Smooth muscle cell (in vitro differentiated cells): ENCODE data around the gene POPDC2. TPM values are rescaled to one million over a fixed set of nuclear protein-coding genes. Genes with fewer than 3 reads are reported as not detected.
A peak's percentile ranks its signal among the peaks of the same experiment; 100 is the strongest.

Source experiments
- DNase-seq: peaks from one replicate; lab custom pipeline; 2025; ENCODE audit not compliant: unreplicated experiment; lab: John Stamatoyannopoulos, UW
- H2AFZ ChIP-seq: fragments of 200-600 bp; sonication (generic); 2 replicates; pipeline ENCODE4 v1.6.0; 2016; ENCODE audit warnings: antibody characterized with exemption, low read depth, mild to moderate bottlenecking
- H3F3A ChIP-seq: fragments of 200-600 bp; sonication (generic); 2 replicates; pipeline ENCODE4 v1.6.0; 2017; ENCODE audit warnings: antibody characterized with exemption, low read depth
- H3K27ac ChIP-seq: fragments of 200-600 bp; sonication (generic); 2 replicates; pipeline ENCODE4 v1.5.1; 2016; ENCODE audit warnings: low read depth, mild to moderate bottlenecking
- H3K27me3 ChIP-seq: fragments of 200-600 bp; sonication (generic); 2 replicates; pipeline ENCODE4 v1.6.1; 2016; ENCODE audit warnings: low read depth, mild to moderate bottlenecking
- H3K36me3 ChIP-seq: fragments of 200-600 bp; sonication (generic); 2 replicates; pipeline ENCODE4 v1.5.1; 2016; ENCODE audit warnings: low read depth
- H3K4me1 ChIP-seq: fragments of 200-600 bp; sonication (generic); 2 replicates; pipeline ENCODE4 v1.5.1; 2016; ENCODE audit warnings: low read depth
- H3K4me2 ChIP-seq: fragments of 200-600 bp; sonication (generic); 2 replicates; pipeline ENCODE4 v1.6.0; 2016; ENCODE audit warnings: mild to moderate bottlenecking
- H3K4me3 ChIP-seq: fragments of 200-600 bp; sonication (generic); 2 replicates; pipeline ENCODE4 v1.5.1; 2016; ENCODE audit warnings: mild to moderate bottlenecking
- H3K79me2 ChIP-seq: fragments of 200-600 bp; sonication (generic); 2 replicates; pipeline ENCODE4 v1.6.0; 2016; ENCODE audit warnings: low read depth, mild to moderate bottlenecking
- H3K9ac ChIP-seq: fragments of 200-600 bp; sonication (generic); 2 replicates; pipeline ENCODE4 v1.6.0; 2016; ENCODE audit warnings: low read depth
- H3K9me3 ChIP-seq: fragments of 200-600 bp; sonication (generic); replicated peaks from 2 replicates; pipeline ENCODE4 v1.5.1; 2016; ENCODE audit warnings: low read depth
- H4K20me1 ChIP-seq: fragments of 200-600 bp; sonication (generic); 2 replicates; pipeline ENCODE4 v1.6.0; 2016; ENCODE audit warnings: low read depth
- CTCF ChIP-seq: fragments of 200-600 bp; sonication (generic); IDR thresholded peaks from 2 replicates; pipeline ENCODE4 v1.5.1; 2017; ENCODE audit warnings: borderline replicate concordance, mild to moderate bottlenecking, antibody characterized with exemption; ENCODE audit not compliant: insufficient read depth, poor library complexity, severe bottlenecking
- WGBS: methylation state at CpG from one replicate; pipeline ENCODE4 v1.1.7; 2016; ENCODE audit warnings: low lambda C conversion rate; 5-methylcytosine and 5-hydroxymethylcytosine counted together
- polyA plus RNA-seq: library from polyadenylated mRNA; unstranded; fragments of >200 nt; fragmentation: Nextera tagmentation; extraction: Ambion mirVana; gene quantifications from 2 replicates; pipeline ENCODE4 v1.2.1, GENCODE V29; 2016
- total RNA-seq: library from RNA; depleted of rRNA; stranded (reverse); fragments of >200 nt; gene quantifications from 2 replicates; pipeline ENCODE4 v1.2.3, GENCODE V29; 2014

Gene POPDC2
- total and polyA plus RNA-seq, 2 experiments from 2014 or later, result 0.94 to 1.2 TPM

DNA sequence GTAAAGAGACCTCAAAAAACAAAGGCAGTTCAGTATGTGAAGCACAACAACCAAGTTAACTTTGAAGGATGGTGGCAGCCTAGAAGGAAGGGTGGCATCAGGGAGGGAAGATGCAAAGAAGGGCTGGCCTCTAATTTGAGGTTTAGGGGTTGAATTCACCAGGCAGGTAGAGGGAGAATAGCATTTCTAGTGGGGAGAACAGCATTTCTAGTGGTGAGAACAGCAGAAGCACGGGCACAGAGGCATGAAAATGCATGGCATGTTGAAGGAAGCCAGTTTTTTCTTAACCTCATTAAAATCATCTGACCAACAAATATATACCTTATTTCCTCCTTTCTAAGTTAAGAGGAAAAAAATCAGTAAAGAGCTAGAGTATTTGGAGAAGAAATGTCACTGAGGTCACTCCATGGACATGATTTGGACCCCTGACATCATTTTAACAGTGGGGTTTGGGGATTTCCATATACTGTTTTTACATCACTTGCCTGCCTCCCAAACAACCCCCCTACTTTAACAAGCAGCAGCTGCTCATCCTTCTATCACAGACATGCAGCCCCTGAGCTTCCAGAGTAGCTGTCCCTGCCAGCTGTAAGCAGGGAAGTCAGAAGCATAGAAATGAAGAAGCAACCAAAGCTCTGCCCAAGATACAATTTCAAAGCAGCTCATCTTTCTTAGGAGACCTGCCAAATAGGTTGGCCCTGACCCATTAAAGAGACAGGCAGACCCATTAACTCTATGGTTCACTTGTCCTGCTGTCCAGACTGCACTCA lies 2.4 kb upstream of the POPDC2 start:
- Histone ChIP-seq H3K27ac (peak overlapping the region; percentile 81), H3K79me2 (no peaks in the 10 kb centered on the region), H4K20me1 (no peaks in the 10 kb centered on the region), H3K4me2 (no peak overlapping the region), H3K4me1 (no peaks in the 10 kb centered on the region), H3K9ac (no peak overlapping the region), H3K27me3 (no peaks in the 10 kb centered on the region), H3F3A (no peaks in the 10 kb centered on the region), H3K36me3 (no peaks in the 10 kb centered on the region), H3K4me3 (no peak overlapping the region), H2AFZ (no peak overlapping the region), H3K9me3 (no peaks in the 10 kb centered on the region)
- WGBS, result 48% methylated on average over 1 of the region's 1 CpG
- DNase-seq, result no peak
- no peak for TF ChIP-seq CTCF

- no peak overlapping the region for H3K9ac ChIP-seq
- H3K4me3 ChIP-seq, result no peak overlapping the region
- H2AFZ ChIP-seq, result no peak overlapping the region
- WGBS, result over 99% methylated on average over 9 of the region's 9 CpGs
- no peaks in the 10 kb centered on the region for H4K20me1 ChIP-seq
- H3K4me1 ChIP-seq, result no peaks in the 10 kb centered on the region
- H3K4me2 ChIP-seq, result no peak overlapping the region
- no peaks in the 10 kb centered on the region for H3K9me3 ChIP-seq
- H3K79me2 ChIP-seq, result no peaks in the 10 kb centered on the region
- no peaks in the 10 kb centered on the region for H3F3A ChIP-seq
- no peak for TF ChIP-seq CTCF
- H3K27ac ChIP-seq, result no peak overlapping the region
- no peaks in the 10 kb centered on the region for H3K27me3 ChIP-seq
- H3K36me3 ChIP-seq, result no peaks in the 10 kb centered on the region
- no peak for DNase-seq
Observed at GRCh38 chr3:119659606-119660291, 640 bp downstream of the POPDC2 start.

DNA sequence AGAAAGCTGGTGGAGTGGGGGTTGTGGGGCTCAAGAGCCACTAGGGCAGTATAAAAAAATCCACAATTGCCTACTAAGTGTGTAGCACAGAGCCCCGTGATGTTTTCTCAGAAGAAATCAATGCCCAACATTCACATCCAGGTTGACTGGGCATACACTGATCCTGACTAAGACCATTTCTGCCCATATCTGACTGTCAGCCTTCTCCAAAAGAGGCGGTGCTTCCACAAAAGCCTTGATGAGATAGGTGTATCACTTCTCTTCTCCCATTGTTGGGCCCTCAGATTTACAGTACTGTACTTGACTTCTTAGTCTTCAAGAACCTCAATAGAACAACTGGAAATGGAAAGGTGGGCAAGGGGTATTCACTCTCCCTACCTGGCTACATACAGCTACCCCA lies 1.4 kb downstream of the POPDC2 start:
- Histone ChIP-seq H3K36me3 (no peaks in the 10 kb centered on the region), H3K9ac (no peak overlapping the region), H3K4me1 (no peaks in the 10 kb centered on the region), H3K4me3 (no peak overlapping the region), H2AFZ (no peak overlapping the region), H3K9me3 (no peaks in the 10 kb centered on the region), H3K27ac (no peak overlapping the region), H3F3A (no peaks in the 10 kb centered on the region), H3K79me2 (no peaks in the 10 kb centered on the region), H3K4me2 (no peak overlapping the region), H4K20me1 (no peaks in the 10 kb centered on the region), H3K27me3 (no peaks in the 10 kb centered on the region)
- 100% methylated on average over 2 of the region's 2 CpGs for WGBS
- TF ChIP-seq CTCF, result no peak
- no peak for DNase-seq
